ENCODE data around the gene MGLL. TPM values are rescaled to one million over a fixed set of nuclear protein-coding genes. Genes with fewer than 3 reads are reported as not detected.

The MGLL gene
- total RNA-seq, 4 donors from 2014 or later: 26.5 to 50.2 (median 43.8) TPM

DNA sequence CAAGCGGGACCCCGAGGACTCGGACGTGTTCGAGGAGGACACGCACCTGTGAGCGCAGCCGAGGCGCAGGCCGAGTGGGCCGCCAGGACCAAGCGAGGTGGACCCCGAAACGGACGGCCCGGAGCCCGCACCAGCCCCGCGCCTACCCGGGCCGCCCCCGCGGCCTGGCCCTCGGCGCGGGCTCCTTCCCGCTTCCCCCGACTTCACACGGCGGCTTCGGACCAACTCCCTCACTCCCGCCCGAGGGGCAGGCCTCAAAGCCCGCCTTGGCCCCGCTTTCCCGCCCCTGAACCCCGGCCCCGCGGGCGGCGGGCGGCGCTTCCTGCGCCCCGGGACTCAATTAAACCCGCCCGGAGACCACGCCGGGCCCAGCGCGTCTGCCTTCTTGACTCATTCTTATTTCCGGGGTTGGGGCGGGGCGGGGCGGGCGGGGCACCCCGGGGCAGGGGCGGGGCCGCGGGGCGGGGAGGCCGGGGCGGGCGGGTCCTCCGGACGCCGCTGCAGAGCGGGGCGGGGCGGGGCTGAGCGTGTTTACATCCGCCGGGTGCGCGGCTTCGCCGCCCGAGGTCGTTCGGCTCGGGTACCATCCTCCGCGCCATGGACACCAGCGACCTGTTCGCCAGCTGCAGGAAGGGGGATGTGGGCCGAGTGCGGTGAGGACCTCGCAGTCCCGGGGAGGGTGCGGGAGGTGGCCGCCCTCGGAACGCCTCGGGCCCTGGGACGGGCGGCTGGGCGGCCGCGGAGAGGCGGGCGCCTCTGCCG, 149.7 kb downstream of the MGLL start, which contains the start of gene ABTB1:
TSS of gene ABTB1 (plus strand) at position 524 of the 762 bp plus-strand sequence. CDS start at position 598, 74 bp downstream.
- in situ Hi-C loops (cut with MboI; ENCODE audit: low sequenced_read_pairs in 4 of 4) (loop anchor here in 2 of 4 donors (25.0 kb wide), 2 partner anchors 165 to 290 kb away; no protein-coding TSS in a partner anchor), intact Hi-C loops (cut with DNase I; ENCODE audit: low total_unique reads) (loop anchor here (1.0 to 5.0 kb wide), 3 partner anchors 16 to 380 kb away; partner anchors contain the start of genes MGLL and SEC61A1)

DNA sequence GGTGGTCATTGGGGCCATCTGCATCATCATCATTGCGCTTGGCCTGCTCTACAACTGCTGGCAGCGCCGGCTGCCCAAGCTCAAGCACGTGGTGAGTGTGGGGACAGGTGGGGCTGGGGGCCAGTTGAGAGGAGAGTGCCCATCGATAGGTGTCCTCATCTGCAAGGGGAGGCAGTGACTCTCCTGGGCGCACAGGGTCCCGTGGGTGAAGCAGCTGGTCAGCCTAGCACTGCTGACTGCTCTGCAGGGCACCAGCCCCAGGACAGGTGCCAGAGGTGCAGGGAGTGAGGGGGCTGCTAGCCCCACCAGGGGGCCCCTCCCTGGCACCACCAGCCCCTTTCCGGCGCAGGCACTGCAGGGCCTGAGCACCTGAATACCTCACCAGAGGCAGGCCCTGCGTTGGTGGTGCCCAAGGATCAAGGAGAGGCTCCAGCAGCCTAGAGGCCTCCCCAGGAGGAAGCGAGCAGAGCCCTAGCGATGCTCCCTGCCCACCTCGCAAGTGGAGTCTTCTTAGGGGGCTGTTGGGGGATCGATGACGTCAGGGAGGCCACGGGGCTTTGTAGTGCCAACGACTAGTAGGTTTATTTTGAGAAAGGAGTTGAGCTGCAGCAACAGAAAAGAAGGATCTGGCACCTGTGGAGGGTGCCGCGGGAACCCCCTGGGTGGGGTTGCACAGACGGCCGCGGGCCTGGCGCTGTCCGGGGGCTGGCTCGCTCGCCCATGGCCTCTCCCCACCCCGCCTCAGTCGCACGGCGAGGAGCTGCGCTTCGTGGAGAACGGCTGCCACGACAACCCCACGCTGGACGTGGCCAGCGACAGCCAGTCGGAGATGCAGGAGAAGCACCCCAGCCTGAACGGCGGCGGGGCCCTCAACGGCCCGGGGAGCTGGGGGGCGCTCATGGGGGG, 150.5 kb downstream of the MGLL start:
- H3K4me3 ChIP-seq: peak overlapping the region; percentile 63 to 91 (median 80)
- TF ChIP-seq, protein P1, sequence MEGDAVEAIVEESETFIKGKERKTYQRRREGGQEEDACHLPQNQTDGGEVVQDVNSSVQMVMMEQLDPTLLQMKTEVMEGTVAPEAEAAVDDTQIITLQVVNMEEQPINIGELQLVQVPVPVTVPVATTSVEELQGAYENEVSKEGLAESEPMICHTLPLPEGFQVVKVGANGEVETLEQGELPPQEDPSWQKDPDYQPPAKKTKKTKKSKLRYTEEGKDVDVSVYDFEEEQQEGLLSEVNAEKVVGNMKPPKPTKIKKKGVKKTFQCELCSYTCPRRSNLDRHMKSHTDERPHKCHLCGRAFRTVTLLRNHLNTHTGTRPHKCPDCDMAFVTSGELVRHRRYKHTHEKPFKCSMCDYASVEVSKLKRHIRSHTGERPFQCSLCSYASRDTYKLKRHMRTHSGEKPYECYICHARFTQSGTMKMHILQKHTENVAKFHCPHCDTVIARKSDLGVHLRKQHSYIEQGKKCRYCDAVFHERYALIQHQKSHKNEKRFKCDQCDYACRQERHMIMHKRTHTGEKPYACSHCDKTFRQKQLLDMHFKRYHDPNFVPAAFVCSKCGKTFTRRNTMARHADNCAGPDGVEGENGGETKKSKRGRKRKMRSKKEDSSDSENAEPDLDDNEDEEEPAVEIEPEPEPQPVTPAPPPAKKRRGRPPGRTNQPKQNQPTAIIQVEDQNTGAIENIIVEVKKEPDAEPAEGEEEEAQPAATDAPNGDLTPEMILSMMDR (IDR thresholded peaks at IDR 0.05 in 4 of 5, conservative IDR thresholded peaks at IDR 0.05 in 1 of 5): no peak
- TF ChIP-seq POLR2A (IDR thresholded peaks at IDR 0.05): no peak
- H3K27ac ChIP-seq: peak overlapping the region; percentile 85 to 98 (median 90)
- no peaks in the 10 kb centered on the region for H3K9me3 ChIP-seq
- in situ Hi-C loops (cut with MboI; ENCODE audit: low sequenced_read_pairs in 4 of 4): loop anchor here in 2 of 4 donors (25.0 kb wide), 2 partner anchors 166 to 291 kb away; no protein-coding TSS in a partner anchor
- H3K27me3 ChIP-seq: no peaks in the 10 kb centered on the region
- peaks cover 0 to 20% of the 10 kb centered on the region in 2 donors for H3K36me3 ChIP-seq
- ATAC-seq (peak; percentile 24 to 45), DNase-seq (no peak)
- peaks cover 11 to 19% of the 10 kb centered on the region in 2 donors for H3K4me1 ChIP-seq
- intact Hi-C loops (cut with DNase I; ENCODE audit: low total_unique reads): loop anchor here (1.0 to 5.0 kb wide), 3 partner anchors 17 to 381 kb away; partner anchors contain the start of genes MGLL and SEC61A1

More for the DNA sequence above, 149.7 kb downstream of the MGLL start, which contains the start of gene ABTB1:
- peak within 1 kb of the TSS; percentile 85 to 98 (median 90) for H3K27ac ChIP-seq
- peak within 1 kb of the TSS; percentile 63 to 91 (median 80) for H3K4me3 ChIP-seq
- no peaks in the 10 kb centered on the region for H3K27me3 ChIP-seq
- peak; percentile 84 to 87 for ATAC-seq
- peaks cover 11 to 19% of the 10 kb centered on the region in 2 donors for H3K4me1 ChIP-seq
- no peaks in the 10 kb centered on the region for H3K9me3 ChIP-seq
- TF ChIP-seq, protein P1 (IDR thresholded peaks at IDR 0.05 in 4 of 5, conservative IDR thresholded peaks at IDR 0.05 in 1 of 5): no peak
- peak; percentile 91 to 93 for TF ChIP-seq POLR2A (IDR thresholded peaks at IDR 0.05)
- DNase-seq: peak; percentile 75 to 81
- H3K36me3 ChIP-seq: peaks cover 0 to 29% of the 10 kb centered on the region in 2 donors

DNA sequence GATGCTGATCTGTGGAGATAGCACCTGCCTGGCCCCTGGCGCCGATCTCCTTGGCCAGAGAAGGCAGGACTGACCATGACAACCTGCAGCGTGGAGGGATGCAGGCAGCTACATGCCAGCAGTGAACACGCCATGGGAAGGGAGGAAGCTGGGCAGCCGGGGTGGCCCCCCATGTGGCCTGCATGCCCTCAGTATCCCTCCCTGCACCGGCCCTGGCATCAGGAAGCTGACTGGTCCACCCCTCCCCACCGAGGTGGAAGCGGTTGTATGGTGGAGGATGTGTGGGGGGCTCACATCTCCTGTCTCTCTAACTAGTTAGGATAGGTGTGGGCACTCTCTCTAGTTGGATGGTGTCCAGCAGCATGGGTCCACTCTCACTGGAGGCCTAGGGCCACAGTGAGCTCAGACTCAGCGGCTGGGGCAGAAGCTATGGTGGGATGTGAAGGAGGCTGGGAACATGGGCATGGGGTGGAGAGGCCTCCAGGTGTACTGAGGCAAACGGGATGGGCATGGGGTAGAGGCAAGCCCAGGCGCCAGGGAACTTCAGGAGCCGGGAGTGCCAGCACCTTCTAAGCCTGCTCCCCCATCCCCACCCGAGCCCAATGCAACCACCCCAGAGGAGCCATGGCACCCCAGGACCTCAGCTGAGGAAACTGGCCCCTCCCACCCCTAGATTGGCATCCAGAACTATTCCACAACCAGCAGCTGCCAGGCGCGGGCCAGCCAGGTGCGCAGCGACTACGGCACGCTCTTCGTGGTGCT, 151.4 kb downstream of the MGLL start:
- TF ChIP-seq, protein P1 (IDR thresholded peaks at IDR 0.05 in 4 of 5, conservative IDR thresholded peaks at IDR 0.05 in 1 of 5): no peak
- TF ChIP-seq POLR2A (IDR thresholded peaks at IDR 0.05): no peak
- H3K9me3 ChIP-seq: no peaks in the 10 kb centered on the region
- in situ Hi-C loops (cut with MboI; ENCODE audit: low sequenced_read_pairs in 4 of 4) (loop anchor here in 2 of 4 donors (25.0 kb wide), 2 partner anchors 166 to 291 kb away; no protein-coding TSS in a partner anchor), intact Hi-C loops (cut with DNase I; ENCODE audit: low total_unique reads) (loop anchor here (5.0 kb wide), 2 partner anchors 151 to 381 kb away; partner anchors contain the start of genes MGLL and SEC61A1)
- peaks cover 11 to 19% of the 10 kb centered on the region in 2 donors for H3K4me1 ChIP-seq
- H3K4me3 ChIP-seq: no peak overlapping the region
- DNase-seq (no peak), ATAC-seq (no peak)
- H3K27me3 ChIP-seq: no peaks in the 10 kb centered on the region
- peaks cover 0 to 12% of the 10 kb centered on the region in 2 donors for H3K36me3 ChIP-seq
- no peak overlapping the region for H3K27ac ChIP-seq

DNA sequence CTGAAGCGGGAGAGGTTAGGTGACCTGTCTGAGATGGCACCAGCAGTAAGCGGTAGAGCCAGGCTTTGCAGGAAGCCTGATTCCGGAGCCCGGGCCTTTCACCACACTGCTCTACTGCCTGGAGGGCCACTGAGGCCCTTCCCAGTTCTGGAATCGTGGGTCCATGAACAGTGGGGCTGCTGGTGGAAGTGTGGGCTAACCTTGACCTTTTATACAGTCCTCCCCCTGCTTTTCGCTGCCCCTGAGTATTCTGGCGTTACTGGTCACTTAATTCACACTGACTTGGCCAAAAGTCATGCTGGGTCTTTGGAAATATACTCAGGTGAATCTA, 152.1 kb downstream of the MGLL start:
- intact Hi-C loops (cut with DNase I; ENCODE audit: low total_unique reads): loop anchor here (5.0 kb wide), 2 partner anchors 152 to 382 kb away; partner anchors contain the start of genes MGLL and SEC61A1
- ATAC-seq: no peak
- DNase-seq: no peak

More for the DNA sequence above, 152.1 kb downstream of the MGLL start:
- in situ Hi-C loops (cut with MboI; ENCODE audit: low sequenced_read_pairs in 4 of 4): loop anchor here in 2 of 4 donors (25.0 kb wide), 2 partner anchors 167 to 292 kb away; no protein-coding TSS in a partner anchor
- H3K9me3 ChIP-seq: no peaks in the 10 kb centered on the region
- TF ChIP-seq POLR2A (IDR thresholded peaks at IDR 0.05): no peak
- TF ChIP-seq, protein P1 (IDR thresholded peaks at IDR 0.05 in 4 of 5, conservative IDR thresholded peaks at IDR 0.05 in 1 of 5): no peak
- no peak overlapping the region for H3K4me3 ChIP-seq
- H3K4me1 ChIP-seq: peaks cover 11 to 19% of the 10 kb centered on the region in 2 donors
- H3K27me3 ChIP-seq: no peaks in the 10 kb centered on the region
- H3K27ac ChIP-seq: no peak overlapping the region
- H3K36me3 ChIP-seq: peaks cover 0 to 8% of the 10 kb centered on the region in 2 donors

Data from gastrocnemius medialis (tissue), 4 donors.